Left lung (tissue), 10 donors: Measurements from ENCODE around the gene KCNH2. TPM values are rescaled to one million over a fixed set of nuclear protein-coding genes. Genes with fewer than 3 reads are reported as not detected.

Experiments
- ATAC-seq: fragments of 200-7000 bp; cut with Tn5 transposase; one replicate; pipeline ENCODE4 v1.9.1; 2020; ENCODE audit warnings: moderate library complexity
- DNase-seq, 4 donors: peaks; one replicate each; pipeline ENCODE4 v3.0.0-alpha.2; 2013 to 2020
- H3K27ac ChIP-seq, 2 donors: fragments of 200-600 bp; sonication (generic) in 1 of 2; one replicate each; pipeline versions ENCODE4 v1.5.0 to v1.8.0; 2020 to 2021
- H3K27me3 ChIP-seq, 2 donors: fragments of 200-600 bp; sonication (generic) in 1 of 2; one replicate each; pipeline versions ENCODE4 v1.5.0 to v1.8.0; 2020 to 2021
- H3K36me3 ChIP-seq, 2 donors: fragments of 200-600 bp; sonication (generic) in 1 of 2; one replicate each; pipeline versions ENCODE4 v1.5.0 to v1.8.0; 2020 to 2021
- H3K4me1 ChIP-seq, 2 donors: fragments of 200-600 bp; one replicate each; pipeline ENCODE4 v1.8.0; 2021
- H3K4me3 ChIP-seq, 2 donors: fragments of 200-600 bp; sonication (generic) in 1 of 2; one replicate each; pipeline versions ENCODE4 v1.5.0 to v1.8.0; 2020 to 2021; ENCODE audit warnings: mild to moderate bottlenecking in 1 of 2
- H3K9me3 ChIP-seq, 2 donors: fragments of 200-600 bp; sonication (generic) in 1 of 2; one replicate each; pipeline versions ENCODE4 v1.5.0 to v1.8.0; 2020 to 2021
- CTCF ChIP-seq, 2 donors: fragments of 200-600 bp; sonication (generic) in 1 of 2; IDR thresholded peaks; one replicate each; pipeline versions ENCODE4 v1.5.0 to v1.8.0; 2021; ENCODE audit warnings: antibody characterized with exemption in 2 of 2
- intact Hi-C, 2 donors: fragments of 100-400 bp; cut with DNase I; formaldehyde crosslinking; loops; one replicate each; pipeline versions ENCODE4 v1.11.2 to v1.14.2; 2022
- polyA plus RNA-seq, 6 donors: library from polyadenylated mRNA; unstranded; fragments of 120-200 nt; gene quantifications; one replicate each; pipeline ENCODE4 v1.2.1, GENCODE V29; 2013; ENCODE audit not compliant: insufficient read length in 6 of 6
- total RNA-seq, 2 donors: library from RNA; stranded (reverse); fragmentation: NEBNext Ultra II Directional; extraction: Animal tissue kit (Norgen Biotek cat#: 25700); gene quantifications; one replicate each; pipeline ENCODE4 v1.2.1, GENCODE V29; 2021
- donor health status: DM: no; HTN: yes; CAD: no.
- donor health status: DM: no; HTN: no; CAD: no.

KCNH2 gene
- total and polyA plus RNA-seq, 8 donors, result 0.82 to 5.3 (median 4.2) TPM

DNA sequence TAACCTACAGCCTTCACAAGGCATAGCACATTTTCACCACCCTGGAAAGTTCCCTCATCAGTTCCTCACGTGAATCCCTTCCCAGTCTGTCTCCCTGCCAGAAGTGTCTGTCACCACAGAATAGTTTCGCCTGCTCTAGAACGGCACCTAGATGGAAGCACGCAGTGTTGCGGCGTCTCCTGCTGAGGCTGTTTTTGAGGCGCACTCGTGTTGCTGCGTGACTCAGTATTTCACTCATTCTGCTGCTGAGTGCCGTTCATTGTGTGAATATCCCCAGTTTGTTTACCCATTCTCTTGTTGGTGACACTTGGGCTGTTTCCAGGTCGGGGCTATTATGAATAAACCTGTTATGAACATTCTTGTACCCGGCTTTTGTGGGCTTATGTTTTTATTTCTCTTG, 25.5 kb upstream of the KCNH2 start:
- peak in 3 of 4 donors; percentile 55 to 69 (median 64) for DNase-seq
- intact Hi-C loops, result no loop called here
- no peak overlapping the region for H3K27ac ChIP-seq

GRCh38 chr7:151001546-151001945, 23.4 kb upstream of the KCNH2 start:
- H3K9me3 ChIP-seq, result no peaks in the 10 kb centered on the region
- no peak overlapping the region for H3K27ac ChIP-seq
- TF ChIP-seq CTCF (IDR thresholded peaks at IDR 0.05), result no peak
- peaks cover 0 to 4% of the 10 kb centered on the region in 2 donors for H3K4me1 ChIP-seq
- peak in 1 of 4 donors; percentile 66 for DNase-seq
- H3K27me3 ChIP-seq, result peaks cover 0 to 9% of the 10 kb centered on the region in 2 donors
- peaks cover 0 to 5% of the 10 kb centered on the region in 2 donors for H3K36me3 ChIP-seq
- intact Hi-C loops, result no loop called here
- no peak for ATAC-seq
- no peak overlapping the region for H3K4me3 ChIP-seq

More for the DNA sequence above, 25.5 kb upstream of the KCNH2 start:
- TF ChIP-seq CTCF (IDR thresholded peaks at IDR 0.05), result no peak
- Histone ChIP-seq H3K4me1 (peaks cover 9 to 19% of the 10 kb centered on the region in 2 donors), H3K36me3 (peaks cover 0 to 5% of the 10 kb centered on the region in 2 donors), H3K9me3 (no peaks in the 10 kb centered on the region), H3K27me3 (peaks cover 0 to 9% of the 10 kb centered on the region in 2 donors), H3K4me3 (no peak overlapping the region)
- ATAC-seq, result peak; percentile 85

- peaks cover 0 to 14% of the 10 kb centered on the region in 2 donors for H3K27me3 ChIP-seq
- intact Hi-C loops, result no loop called here
- ATAC-seq, result no peak
- H3K27ac ChIP-seq, result no peak overlapping the region
- H3K36me3 ChIP-seq, result peaks cover 0 to 5% of the 10 kb centered on the region in 2 donors
- no peak for TF ChIP-seq CTCF (IDR thresholded peaks at IDR 0.05)
- H3K4me3 ChIP-seq, result no peak overlapping the region
- H3K4me1 ChIP-seq, result peaks cover 0 to 8% of the 10 kb centered on the region in 2 donors
- no peaks in the 10 kb centered on the region for H3K9me3 ChIP-seq
- DNase-seq, result no peak
Measured at GRCh38 chr7:151000897-151001495, 22.9 kb upstream of the KCNH2 start.

- Histone ChIP-seq H3K9me3 (no peaks in the 10 kb centered on the region), H3K27ac (no peak overlapping the region), H3K36me3 (peaks cover 0 to 5% of the 10 kb centered on the region in 2 donors), H3K4me1 (peaks cover 0 to 13% of the 10 kb centered on the region in 2 donors), H3K27me3 (peaks cover 0 to 14% of the 10 kb centered on the region in 2 donors), H3K4me3 (no peak overlapping the region)
- no peak for TF ChIP-seq CTCF (IDR thresholded peaks at IDR 0.05)
- DNase-seq, result no peak
- intact Hi-C loops, result no loop called here
- no peak for ATAC-seq
Measured at GRCh38 chr7:150999497-151000230, 21.5 kb upstream of the KCNH2 start.

DNA sequence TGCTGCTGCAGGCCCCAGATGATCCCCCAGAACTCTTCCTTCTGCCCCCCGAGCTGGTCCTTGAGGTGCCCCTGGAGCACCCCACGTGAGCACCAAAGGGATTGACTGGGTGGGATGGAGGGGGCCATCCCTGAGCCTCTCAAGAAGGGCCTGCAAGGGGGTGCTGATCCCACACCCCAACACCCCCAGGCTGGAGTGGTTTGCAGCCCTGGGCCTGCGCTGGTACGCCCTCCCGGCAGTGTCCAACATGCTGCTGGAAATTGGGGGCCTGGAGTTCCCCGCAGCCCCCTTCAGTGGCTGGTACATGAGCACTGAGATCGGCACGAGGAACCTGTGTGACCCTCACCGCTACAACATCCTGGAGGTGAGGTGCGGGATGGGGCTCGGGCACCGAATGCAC, 20.9 kb upstream of the KCNH2 start:
- intact Hi-C loops, result no loop called here
- no peak overlapping the region for H3K4me3 ChIP-seq

More for the DNA sequence above, 20.9 kb upstream of the KCNH2 start:
- H3K9me3 ChIP-seq, result no peaks in the 10 kb centered on the region
- H3K4me1 ChIP-seq, result peaks cover 0 to 20% of the 10 kb centered on the region in 2 donors
- ATAC-seq (no peak), DNase-seq (no peak)
- peaks cover 0 to 5% of the 10 kb centered on the region in 2 donors for H3K36me3 ChIP-seq
- H3K27ac ChIP-seq, result no peak overlapping the region
- TF ChIP-seq CTCF (IDR thresholded peaks at IDR 0.05), result no peak
- H3K27me3 ChIP-seq, result peaks cover 0 to 14% of the 10 kb centered on the region in 2 donors
